Astrocyte (in vitro differentiated cells and primary cell): ENCODE results near the gene GNAI3. TPM values are rescaled to one million over a fixed set of nuclear protein-coding genes. Genes with fewer than 3 reads are reported as not detected.

Experiments
- DNase-seq: peaks from one replicate; pipeline ENCODE4 v3.0.0-alpha.2; 2010; ENCODE audit warnings: low read depth
- FAIRE-seq: peaks from 2 replicates; lab custom pipeline; 2011; peaks lifted over from hg19 to GRCh38; lab: Jason Lieb, UNC
- H2AFZ ChIP-seq: 2 replicates; pipeline ENCODE4 v1.6.0; 2012; ENCODE audit warnings: low read depth, low read length, inconsistent platforms
- H3K27ac ChIP-seq: 2 replicates; pipeline ENCODE4 v1.5.1; 2011; ENCODE audit warnings: low read depth, low read length, inconsistent platforms
- H3K27me3 ChIP-seq: 2 replicates; pipeline ENCODE4 v1.6.0; 2011; ENCODE audit warnings: low read length, inconsistent platforms; ENCODE audit not compliant: insufficient read depth
- H3K36me3 ChIP-seq: 2 replicates; pipeline ENCODE4 v1.5.1; 2011; ENCODE audit warnings: low read length, inconsistent platforms; ENCODE audit not compliant: insufficient read depth
- H3K4me1 ChIP-seq: 2 replicates; pipeline ENCODE4 v1.5.1; 2011; ENCODE audit warnings: low read length, inconsistent platforms; ENCODE audit not compliant: insufficient read depth
- H3K4me2 ChIP-seq: 2 replicates; pipeline ENCODE4 v1.6.0; 2012; ENCODE audit warnings: low read length, inconsistent platforms
- H3K4me3 ChIP-seq: 2 replicates; pipeline ENCODE4 v1.5.1; 2011; ENCODE audit warnings: low read depth, mild to moderate bottlenecking, low read length, inconsistent platforms; ENCODE audit not compliant: insufficient read depth
- H3K79me2 ChIP-seq: 2 replicates; pipeline ENCODE4 v1.6.0; 2012; ENCODE audit warnings: mild to moderate bottlenecking, low read length, inconsistent platforms; ENCODE audit not compliant: insufficient read depth
- H3K9ac ChIP-seq: 2 replicates; pipeline ENCODE4 v1.6.0; 2012; ENCODE audit warnings: mild to moderate bottlenecking, low read length, inconsistent platforms
- H3K9me3 ChIP-seq: 2 replicates; pipeline ENCODE4 v1.5.1; 2012; ENCODE audit warnings: low read depth, mild to moderate bottlenecking, low read length, inconsistent platforms; ENCODE audit not compliant: insufficient read depth
- H4K20me1 ChIP-seq: 2 replicates; pipeline ENCODE4 v1.6.0; 2012; ENCODE audit warnings: low read length, inconsistent platforms; ENCODE audit not compliant: insufficient read depth
- H3K27ac Mint-ChIP-seq: one replicate; pipeline ENCODE4 v1.8.0; 2021; ENCODE audit warnings: mild to moderate bottlenecking, mixed read lengths; ENCODE audit not compliant: unreplicated experiment
- H3K27me3 Mint-ChIP-seq: one replicate; pipeline ENCODE4 v1.8.0; 2021; ENCODE audit warnings: low read depth, mixed read lengths; ENCODE audit not compliant: unreplicated experiment
- H3K36me3 Mint-ChIP-seq: one replicate; pipeline ENCODE4 v1.8.0; 2021; ENCODE audit warnings: low read depth, mixed read lengths; ENCODE audit not compliant: unreplicated experiment
- H3K4me1 Mint-ChIP-seq: one replicate; pipeline ENCODE4 v1.8.0; 2021; ENCODE audit warnings: low read depth, mixed read lengths; ENCODE audit not compliant: unreplicated experiment
- H3K4me3 Mint-ChIP-seq: one replicate; pipeline ENCODE4 v1.8.0; 2021; ENCODE audit warnings: mild to moderate bottlenecking, moderate library complexity, mixed read lengths; ENCODE audit not compliant: unreplicated experiment
- H3K9me3 Mint-ChIP-seq: one replicate; pipeline ENCODE4 v1.8.0; 2021; ENCODE audit warnings: mild to moderate bottlenecking, mixed read lengths; ENCODE audit not compliant: unreplicated experiment
- EZH2 ChIP-seq: IDR thresholded peaks from 2 replicates; pipeline ENCODE4 v1.6.1; 2012; ENCODE audit warnings: mild to moderate bottlenecking, low read length, inconsistent platforms; ENCODE audit not compliant: insufficient read depth
- total RNA-seq: library from RNA; stranded (reverse); gene quantifications from 2 replicates; pipeline ENCODE4 v1.2.1, GENCODE V29; 2021
- TF ChIP-seq, protein P1 (sequence below): IDR thresholded peaks from 2 replicates; pipeline ENCODE4 v1.5.1; 2011; ENCODE audit warnings: low read depth, mild to moderate bottlenecking, inconsistent platforms, low read length, moderate library complexity; ENCODE audit not compliant: insufficient read depth

The GNAI3 gene
- total RNA-seq, 1 donor from 2014 or later: 16.1 TPM

- Histone ChIP-seq H4K20me1 (no peaks in the 10 kb centered on the region), H3K4me2 (no peak overlapping the region), H2AFZ (no peak overlapping the region), H3K27me3 (peaks cover 5% of the 10 kb centered on the region), H3K27ac (no peak overlapping the region), H3K36me3 (no peaks in the 10 kb centered on the region), H3K9ac (no peak overlapping the region), H3K79me2 (no peaks in the 10 kb centered on the region), H3K4me1 (peaks cover 6% of the 10 kb centered on the region), H3K9me3 (no peaks in the 10 kb centered on the region), H3K4me3 (no peak overlapping the region)
- TF ChIP-seq EZH2: no peak
- TF ChIP-seq, protein P1, sequence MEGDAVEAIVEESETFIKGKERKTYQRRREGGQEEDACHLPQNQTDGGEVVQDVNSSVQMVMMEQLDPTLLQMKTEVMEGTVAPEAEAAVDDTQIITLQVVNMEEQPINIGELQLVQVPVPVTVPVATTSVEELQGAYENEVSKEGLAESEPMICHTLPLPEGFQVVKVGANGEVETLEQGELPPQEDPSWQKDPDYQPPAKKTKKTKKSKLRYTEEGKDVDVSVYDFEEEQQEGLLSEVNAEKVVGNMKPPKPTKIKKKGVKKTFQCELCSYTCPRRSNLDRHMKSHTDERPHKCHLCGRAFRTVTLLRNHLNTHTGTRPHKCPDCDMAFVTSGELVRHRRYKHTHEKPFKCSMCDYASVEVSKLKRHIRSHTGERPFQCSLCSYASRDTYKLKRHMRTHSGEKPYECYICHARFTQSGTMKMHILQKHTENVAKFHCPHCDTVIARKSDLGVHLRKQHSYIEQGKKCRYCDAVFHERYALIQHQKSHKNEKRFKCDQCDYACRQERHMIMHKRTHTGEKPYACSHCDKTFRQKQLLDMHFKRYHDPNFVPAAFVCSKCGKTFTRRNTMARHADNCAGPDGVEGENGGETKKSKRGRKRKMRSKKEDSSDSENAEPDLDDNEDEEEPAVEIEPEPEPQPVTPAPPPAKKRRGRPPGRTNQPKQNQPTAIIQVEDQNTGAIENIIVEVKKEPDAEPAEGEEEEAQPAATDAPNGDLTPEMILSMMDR: no peak
- DNase-seq: no peak
- Mint-ChIP-seq H3K27ac (peak overlapping the region; percentile 28), H3K27me3 (peaks cover 26% of the 10 kb centered on the region), H3K4me3 (no peak overlapping the region), H3K4me1 (peaks cover 21% of the 10 kb centered on the region), H3K9me3 (no peaks in the 10 kb centered on the region), H3K36me3 (no peaks in the 10 kb centered on the region)
- no peak for FAIRE-seq
Measured at GRCh38 chr1:109531380-109531779, 17.0 kb upstream of the GNAI3 start.

DNA sequence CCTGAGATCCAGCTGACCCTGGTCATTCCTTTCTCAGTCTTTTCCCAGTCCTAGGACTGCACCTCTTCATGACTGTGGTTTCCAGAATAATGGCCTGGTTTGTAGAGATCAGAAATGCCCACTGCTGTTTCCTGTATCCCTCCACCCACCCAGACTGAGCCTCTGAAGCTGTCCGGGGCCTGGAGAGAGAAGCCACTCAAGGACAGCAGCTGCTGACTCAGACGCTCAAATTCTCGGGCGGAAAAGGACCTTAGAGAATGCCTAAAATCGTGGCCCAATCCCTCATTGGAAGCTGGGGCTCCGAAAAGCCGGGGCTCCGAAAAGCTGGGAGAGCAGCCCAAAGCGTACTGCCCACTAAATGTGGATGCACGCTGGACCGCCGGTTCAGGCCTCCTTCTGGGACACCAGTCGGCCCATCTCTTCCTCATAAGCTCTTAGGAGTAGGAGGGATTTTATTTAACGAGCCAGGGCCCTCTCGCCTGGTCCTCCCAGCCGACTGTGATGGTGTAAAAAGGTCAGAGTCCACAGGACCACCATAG is 16.5 kb upstream of the GNAI3 start:
- Histone ChIP-seq H2AFZ (peak overlapping the region; percentile 97), H3K79me2 (no peaks in the 10 kb centered on the region), H3K27me3 (peaks cover 5% of the 10 kb centered on the region), H3K9ac (no peak overlapping the region), H3K4me2 (peak overlapping the region; percentile 82), H3K36me3 (no peaks in the 10 kb centered on the region), H3K9me3 (no peaks in the 10 kb centered on the region), H3K27ac (no peak overlapping the region), H3K4me3 (no peak overlapping the region), H4K20me1 (no peaks in the 10 kb centered on the region), H3K4me1 (peaks cover 6% of the 10 kb centered on the region)
- peaks cover 21% of the 10 kb centered on the region for H3K4me1 Mint-ChIP-seq
- H3K27ac Mint-ChIP-seq: peak overlapping the region; percentile 28
- H3K4me3 Mint-ChIP-seq: no peak overlapping the region
- TF ChIP-seq, protein P1: no peak
- TF ChIP-seq EZH2: no peak
- no peak for DNase-seq
- no peaks in the 10 kb centered on the region for H3K9me3 Mint-ChIP-seq
- no peak for FAIRE-seq
- peaks cover 21% of the 10 kb centered on the region for H3K27me3 Mint-ChIP-seq
- H3K36me3 Mint-ChIP-seq: no peaks in the 10 kb centered on the region

DNA sequence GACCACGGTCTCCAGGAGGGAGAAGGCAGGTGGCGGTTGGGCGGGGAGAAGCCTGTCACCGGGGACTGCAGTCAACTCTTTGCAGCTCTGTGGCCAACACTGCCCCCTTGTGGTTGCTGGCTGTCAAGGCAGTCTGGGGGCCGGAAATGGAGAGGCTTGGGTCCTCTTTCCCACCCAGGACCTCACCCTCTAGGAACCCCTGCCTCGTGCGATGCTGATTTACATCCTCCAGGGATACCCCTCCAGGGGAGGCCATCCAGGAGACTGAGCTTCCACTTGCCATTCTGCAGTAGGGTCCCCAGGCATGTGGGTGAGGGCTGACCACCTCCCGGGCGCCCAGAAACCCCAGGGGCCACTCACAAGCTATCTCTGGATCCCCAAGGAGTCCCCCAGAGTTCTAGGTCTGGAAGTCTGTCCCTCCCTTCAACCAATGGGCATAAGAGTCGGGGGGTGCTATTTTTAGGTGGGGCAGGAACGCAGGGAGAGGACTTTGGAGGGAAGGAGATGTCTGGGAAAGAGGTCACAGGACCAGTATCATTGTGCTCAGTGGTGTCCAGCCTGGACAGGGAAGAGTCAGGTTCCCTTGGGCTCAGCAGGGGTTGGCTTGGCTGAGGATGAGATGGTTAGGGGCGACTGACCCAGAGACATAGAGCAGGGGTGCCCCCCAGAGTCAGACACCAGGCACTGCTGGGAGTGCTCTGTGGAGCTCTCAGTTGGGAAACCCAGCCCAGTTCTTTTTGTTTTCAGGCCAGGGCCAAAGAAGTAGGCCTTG is 15.9 kb upstream of the GNAI3 start:
- peaks cover 6% of the 10 kb centered on the region for H3K4me1 ChIP-seq
- peak overlapping the region; percentile 97 for H2AFZ ChIP-seq
- peaks cover 14% of the 10 kb centered on the region for H3K27me3 Mint-ChIP-seq
- TF ChIP-seq, protein P1: peak; percentile 89
- TF ChIP-seq EZH2: no peak
- peak; percentile 44 for DNase-seq
- peak overlapping the region; percentile 45 for H3K27ac ChIP-seq
- H3K27me3 ChIP-seq: peaks cover 3% of the 10 kb centered on the region
- no peaks in the 10 kb centered on the region for H3K79me2 ChIP-seq
- peak overlapping the region; percentile 82 for H3K4me2 ChIP-seq
- peaks cover 21% of the 10 kb centered on the region for H3K4me1 Mint-ChIP-seq
- H3K36me3 ChIP-seq: no peaks in the 10 kb centered on the region
- no peaks in the 10 kb centered on the region for H3K36me3 Mint-ChIP-seq
- H3K9ac ChIP-seq: peak overlapping the region; percentile 66
- no peaks in the 10 kb centered on the region for H3K9me3 ChIP-seq
- peak overlapping the region; percentile 15 for H3K4me3 ChIP-seq
- H4K20me1 ChIP-seq: no peaks in the 10 kb centered on the region
- no peaks in the 10 kb centered on the region for H3K9me3 Mint-ChIP-seq
- no peak for FAIRE-seq
- peak overlapping the region; percentile 74 for H3K4me3 Mint-ChIP-seq
- peak overlapping the region; percentile 86 for H3K27ac Mint-ChIP-seq
